Measurements from ENCODE around the gene ZNF385C. TPM values are rescaled to one million over a fixed set of nuclear protein-coding genes. Genes with fewer than 3 reads are reported as not detected.
A peak's percentile ranks its signal among the peaks of the same experiment; 100 is the strongest.

ZNF385C gene
- total RNA-seq, 2 donors from 2014 or later = 1.4 to 2.1 TPM

GRCh38 chr17:42027961-42028790 is 70.1 kb downstream of the ZNF385C start:
- peaks cover 20% of the 10 kb centered on the region for H3K36me3 ChIP-seq (ENCODE audit: control insufficient read depth, insufficient read depth, low read length)
- H3K27ac ChIP-seq (ENCODE audit: low read depth, low read length) = peak overlapping the region; percentile 57
- H3K27me3 Mint-ChIP-seq (ENCODE audit: insufficient read depth) = peaks cover 2% of the 10 kb centered on the region
- no peaks in the 10 kb centered on the region for H3K27me3 ChIP-seq (ENCODE audit: control insufficient read depth, insufficient read depth, low read length, poor library complexity, severe bottlenecking)
- H3K4me3 Mint-ChIP-seq = no peak overlapping the region
- no peaks in the 10 kb centered on the region for H3K9me3 ChIP-seq (ENCODE audit: control insufficient read depth, low read length)
- H3K27ac Mint-ChIP-seq = no peak overlapping the region
- WGBS, 2 experiments (ENCODE audit: insufficient coverage in 1 of 2, insufficient read length in 1 of 2) = 37 to 56% methylated on average over 10 to 19 of the region's 19 CpGs
- H3K4me1 ChIP-seq (ENCODE audit: control insufficient read depth, insufficient read depth, low read length) = no peaks in the 10 kb centered on the region
- no peak overlapping the region for H3K4me3 ChIP-seq (ENCODE audit: low read length)
- peaks cover 16% of the 10 kb centered on the region for H3K36me3 Mint-ChIP-seq (ENCODE audit: low read depth)
- TF ChIP-seq CTCF (conservative IDR thresholded peaks at IDR 0.05) = peak; percentile 80
- no peaks in the 10 kb centered on the region for H3K9me3 Mint-ChIP-seq
- H3K9ac ChIP-seq (ENCODE audit: extremely low read depth, low read length, poor library complexity, severe bottlenecking) = no peak overlapping the region
- H3K4me1 Mint-ChIP-seq = peaks cover 7% of the 10 kb centered on the region
- DNase-seq = peak; percentile 94

- no peak overlapping the region for H3K27ac Mint-ChIP-seq
- Histone ChIP-seq H3K4me1 (ENCODE audit: control insufficient read depth, insufficient read depth, low read length) (no peaks in the 10 kb centered on the region), H3K27me3 (ENCODE audit: control insufficient read depth, insufficient read depth, low read length, poor library complexity, severe bottlenecking) (no peaks in the 10 kb centered on the region), H3K9ac (ENCODE audit: extremely low read depth, low read length, poor library complexity, severe bottlenecking) (no peak overlapping the region), H3K4me3 (ENCODE audit: low read length) (no peak overlapping the region), H3K36me3 (ENCODE audit: control insufficient read depth, insufficient read depth, low read length) (peaks cover 26% of the 10 kb centered on the region), H3K9me3 (ENCODE audit: control insufficient read depth, low read length) (no peaks in the 10 kb centered on the region), H3K27ac (ENCODE audit: low read depth, low read length) (peak overlapping the region; percentile 57)
- no peaks in the 10 kb centered on the region for H3K9me3 Mint-ChIP-seq
- peaks cover 20% of the 10 kb centered on the region for H3K36me3 Mint-ChIP-seq (ENCODE audit: low read depth)
- H3K27me3 Mint-ChIP-seq (ENCODE audit: insufficient read depth) = peaks cover 2% of the 10 kb centered on the region
- no peak for TF ChIP-seq CTCF (conservative IDR thresholded peaks at IDR 0.05)
- H3K4me3 Mint-ChIP-seq = no peak overlapping the region
- DNase-seq = no peak
- peaks cover 7% of the 10 kb centered on the region for H3K4me1 Mint-ChIP-seq
- WGBS, 2 experiments (ENCODE audit: insufficient coverage in 1 of 2, insufficient read length in 1 of 2) = 80% methylated on average over 5 of the region's 5 CpGs; no CpG with 5 or more reads in 1 of the 2 experiments
Observed at GRCh38 chr17:42027590-42027889, 70.7 kb downstream of the ZNF385C start.

- peaks cover 31% of the 10 kb centered on the region for H3K36me3 ChIP-seq (ENCODE audit: control insufficient read depth, insufficient read depth, low read length)
- Mint-ChIP-seq H3K27ac (no peak overlapping the region), H3K27me3 (ENCODE audit: insufficient read depth) (peaks cover 2% of the 10 kb centered on the region), H3K9me3 (no peaks in the 10 kb centered on the region), H3K4me1 (peaks cover 7% of the 10 kb centered on the region), H3K4me3 (no peak overlapping the region), H3K36me3 (ENCODE audit: low read depth) (peaks cover 25% of the 10 kb centered on the region)
- H3K27ac ChIP-seq (ENCODE audit: low read depth, low read length) = no peak overlapping the region
- H3K9me3 ChIP-seq (ENCODE audit: control insufficient read depth, low read length) = no peaks in the 10 kb centered on the region
- no peak overlapping the region for H3K4me3 ChIP-seq (ENCODE audit: low read length)
- DNase-seq = no peak
- no peak for TF ChIP-seq CTCF (conservative IDR thresholded peaks at IDR 0.05)
- no peaks in the 10 kb centered on the region for H3K4me1 ChIP-seq (ENCODE audit: control insufficient read depth, insufficient read depth, low read length)
- H3K27me3 ChIP-seq (ENCODE audit: control insufficient read depth, insufficient read depth, low read length, poor library complexity, severe bottlenecking) = no peaks in the 10 kb centered on the region
- WGBS, 2 experiments (ENCODE audit: insufficient coverage in 1 of 2, insufficient read length in 1 of 2) = 40 to 84% methylated on average over 4 to 15 of the region's 17 CpGs
- H3K9ac ChIP-seq (ENCODE audit: extremely low read depth, low read length, poor library complexity, severe bottlenecking) = no peak overlapping the region
Observed at GRCh38 chr17:42026857-42027589, 71.2 kb downstream of the ZNF385C start.

All from endodermal cell (in vitro differentiated cells).